HepG2 (cell line): ENCODE results near the gene CHAF1A. TPM values are rescaled to one million over a fixed set of nuclear protein-coding genes. Genes with fewer than 3 reads are reported as not detected.

Source experiments
- ATAC-seq: fragments of 200-7000 bp; cut with Tn5 transposase; 3 replicates; pipeline ENCODE4 v1.9.1; 2020; ENCODE audit warnings: mild to moderate bottlenecking, moderate library complexity
- BruUV-seq: library from RNA; stranded (reverse); fragments of 400-500 nt; replicated peaks from 2 replicates; lab custom pipeline; 2021; lab: Mats Ljungman, UMichigan
- CTCF ChIA-PET: fragments of 300-600 bp; formaldehyde crosslinking; extraction: SDS; loops from one replicate; lab custom pipeline; 2021; ENCODE audit warnings: low total read pairs, inconsistent platforms, low intra/inter-chr PET ratio; lab: Yijun Ruan, JAX
- POLR2A ChIA-PET: fragments of 350-600 bp; sonication (Branson Sonifier 250); formaldehyde crosslinking; loops from one replicate; lab custom pipeline; 2020; ENCODE audit warnings: antibody characterized with exemption, inconsistent platforms; lab: Yijun Ruan, JAX
- DNase-seq: peaks from one replicate; pipeline ENCODE4 v3.0.0-alpha.2; 2015; ENCODE audit warnings: low spot score
- FAIRE-seq: peaks from 3 replicates; lab custom pipeline; 2011; peaks lifted over from hg19 to GRCh38; lab: Jason Lieb, UNC
- H2AFZ ChIP-seq: one replicate; pipeline ENCODE4 v1.6.1; 2011; ENCODE audit warnings: low read length, inconsistent platforms
- H3K27ac ChIP-seq: fragments of 300-600 bp; 3 replicates; pipeline ENCODE4 v1.8.0; 2011; ENCODE audit warnings: mixed run types, mild to moderate bottlenecking, mixed read lengths, low read length, inconsistent platforms; ENCODE audit not compliant: insufficient read depth; ENCODE audit errors: extremely low read length
- H3K27me3 ChIP-seq, 2 experiments: fragments of 200-600 bp in 1 of 2; 2 replicates in 1 of 2; 3 replicates in 1 of 2; pipeline versions ENCODE4 v1.6.0 to v1.8.0; 2011; ENCODE audit warnings: low read length in 2 of 2, mild to moderate bottlenecking in 2 of 2, moderate library complexity in 2 of 2, inconsistent platforms in 1 of 2; ENCODE audit not compliant: insufficient read depth in 2 of 2, control insufficient read depth in 1 of 2
- H3K36me3 ChIP-seq, 2 experiments: fragments of 200-600 bp in 1 of 2; replicated peaks in 1 of 2; 2 replicates in 1 of 2; 3 replicates in 1 of 2; pipeline versions ENCODE4 v1.5.1 to v1.8.0; 2011; ENCODE audit warnings: low read length in 2 of 2, inconsistent platforms in 1 of 2; ENCODE audit not compliant: insufficient read depth in 2 of 2, control insufficient read depth in 1 of 2
- H3K4me1 ChIP-seq: 2 replicates; pipeline ENCODE4 v1.5.1; 2012; ENCODE audit warnings: low read length, inconsistent platforms; ENCODE audit not compliant: insufficient read depth
- H3K4me2 ChIP-seq: 2 replicates; pipeline ENCODE4 v1.6.0; 2011; ENCODE audit warnings: low read depth, low read length, inconsistent platforms
- H3K4me3 ChIP-seq, 3 experiments: fragments of 200-600 bp in 1 of 3; sonication (generic), shearing (Covaris generic) in 1 of 3; replicated peaks in 1 of 3; 2 replicates each; pipeline ENCODE4 v1.5.1; 2011 to 2016; ENCODE audit warnings: low read length in 3 of 3, inconsistent platforms in 2 of 3, low read depth in 2 of 3, mild to moderate bottlenecking in 2 of 3, control low read depth in 1 of 3, mixed read lengths in 1 of 3; ENCODE audit not compliant: insufficient read depth in 1 of 3
- H3K79me2 ChIP-seq: one replicate; pipeline ENCODE4 v1.6.1; 2011; ENCODE audit warnings: low read length, inconsistent platforms; ENCODE audit not compliant: insufficient read depth
- H3K9ac ChIP-seq: 2 replicates; pipeline ENCODE4 v1.6.0; 2011; ENCODE audit warnings: mild to moderate bottlenecking, low read depth, low read length, inconsistent platforms; ENCODE audit not compliant: insufficient read depth
- H3K9me3 ChIP-seq: 2 replicates; pipeline ENCODE4 v1.5.1; 2012; ENCODE audit warnings: mild to moderate bottlenecking, low read length
- H4K20me1 ChIP-seq: 2 replicates; pipeline ENCODE4 v1.6.0; 2011; ENCODE audit warnings: inconsistent platforms, mild to moderate bottlenecking, low read length, moderate library complexity; ENCODE audit not compliant: insufficient read depth
- CENPX ChIP-seq: sonication (generic); formaldehyde crosslinking; IDR thresholded peaks from 2 replicates; pipeline ENCODE4 v1.9.0; 2021; ENCODE audit warnings: mild to moderate bottlenecking, missing genetic modification reagents, moderate library complexity
- HNF1A ChIP-seq, 2 experiments: sonication (generic) in 1 of 2; formaldehyde crosslinking in 1 of 2; IDR thresholded peaks; 2 replicates each; pipeline versions ENCODE4 v1.4.0 to v1.6.1; 2016 to 2020; ENCODE audit warnings: borderline replicate concordance in 1 of 2, low read depth in 1 of 2, mild to moderate bottlenecking in 1 of 2, missing genetic modification reagents in 1 of 2
- STAG1 ChIP-seq: sonication (generic); formaldehyde crosslinking; IDR thresholded peaks from 2 replicates; pipeline ENCODE4 v1.4.0; 2020; ENCODE audit warnings: missing genetic modification reagents
- XBP1 ChIP-seq: sonication (generic); formaldehyde crosslinking; IDR thresholded peaks from 2 replicates; pipeline ENCODE4 v1.5.0; 2020; ENCODE audit warnings: missing genetic modification reagents
- ZNF362 ChIP-seq: sonication (generic); formaldehyde crosslinking; IDR thresholded peaks from 2 replicates; pipeline ENCODE4 v1.4.0; 2020; ENCODE audit warnings: missing genetic modification reagents, mild to moderate bottlenecking, borderline replicate concordance
- ZNF407 ChIP-seq: sonication (generic); formaldehyde crosslinking; IDR thresholded peaks from one replicate; pipeline ENCODE4 v1.5.1; 2020; ENCODE audit warnings: mild to moderate bottlenecking, missing genetic modification reagents; ENCODE audit errors: not compliant biosample characterization
- WGBS: methylation state at CpG from one replicate; pipeline ENCODE4 v1.1.6; 2017; ENCODE audit warnings: low lambda C conversion rate; 5-methylcytosine and 5-hydroxymethylcytosine counted together
- in situ Hi-C: cut with HindIII; loops from 2 replicates; pipeline ENCODE4 v1.10.0; 2017; ENCODE audit warnings: low pct_unique_long_range_greater_than_20kb; ENCODE audit not compliant: extremely low pct_ligation_motif_present
- intact Hi-C: fragments of 100-400 bp; cut with micrococcal nuclease; formaldehyde crosslinking; loops from one replicate; pipeline ENCODE4 v1.10.0; 2022; ENCODE audit not compliant: unreplicated experiment
- polyA plus RNA-seq, 8 experiments: library from polyadenylated mRNA; depleted of rRNA in 3 of 8; stranded (reverse) in 7 of 8; unstranded in 1 of 8; fragments of >200 nt; fragmentation: Illumina TruSeq in 4 of 8; extraction: Trizol in 4 of 8; gene quantifications; 2 replicates each; pipeline versions ENCODE4 v1.2.1 to v1.2.3, GENCODE V29; 2011 to 2016; ENCODE audit warnings: low read depth in 4 of 8, missing spikeins in 1 of 8, mixed read lengths in 1 of 8; ENCODE audit not compliant: insufficient read depth in 1 of 8
- total RNA-seq, 5 experiments: library from RNA; depleted of rRNA; stranded (reverse); fragments of >200 nt; fragmentation: Illumina TruSeq; extraction: Trizol; gene quantifications; 2 replicates each; pipeline ENCODE4 v1.2.3, GENCODE V29; 2016; ENCODE audit warnings: low read depth in 1 of 5

Gene CHAF1A
- total and polyA plus RNA-seq, 2 of the 13 experiments (the other 11 are each of a cell fraction or from before 2014, with no cell fraction given), result 11.0 to 34.8 TPM

- TF ChIP-seq XBP1 (CRISPR knock-in tag) (no peak), HNF1A (IDR thresholded peaks at IDR 0.05; ENCODE audit: low read depth) (no peak), HNF1A (CRISPR knock-in tag; IDR thresholded peaks at IDR 0.05; ENCODE audit: borderline replicate concordance) (no peak), STAG1 (CRISPR knock-in tag) (no peak), ZNF407 (CRISPR knock-in tag) (no peak), ZNF362 (no peak), CENPX (no peak)
- Histone ChIP-seq H3K4me3 (no peak overlapping the region), H3K27ac (no peak overlapping the region), H4K20me1 (no peaks in the 10 kb centered on the region), H3K9me3 (no peaks in the 10 kb centered on the region), H3K9ac (no peak overlapping the region), H3K4me2 (no peak overlapping the region), H3K79me2 (no peaks in the 10 kb centered on the region), H3K4me1 (no peaks in the 10 kb centered on the region), H3K36me3 (peaks cover 4 to 21% of the 10 kb centered on the region in 2 experiments; a peak in 4 of 5 replicates), H2AFZ (no peak overlapping the region), H3K27me3 (no peaks in the 10 kb centered on the region)
- intact Hi-C loops (no loop called here), in situ Hi-C loops (no loop called here)
- no TSS peak for BruUV-seq
- FAIRE-seq (no peak), ATAC-seq (no peak), DNase-seq (no peak)
- 98% methylated on average over 19 of the region's 19 CpGs for WGBS
- ChIA-PET POLR2A (no interaction called here), CTCF (no interaction called here)
Observed at GRCh38 chr19:4483385-4483784, 80.9 kb downstream of the CHAF1A start.
